Activated CD8-positive, alpha-beta memory T cell treated with anti-CD3 and anti-CD28 coated beads, Interleukin-2, amount 50 U/mL, for 48 hours (primary cell): ENCODE results near the gene DLGAP4.

ENCODE experiments used
- DNase-seq: peaks from one replicate; pipeline ENCODE4 v3.0.0-alpha.2; 2020

DLGAP4 gene

GRCh38 chr20:36305602-36306551, at the start of gene DLGAP4:
Gene DLGAP4 (plus strand): TSS chr20:36306339. CDS start chr20:36431718, 125,379 bp downstream.
- no peak for DNase-seq

GRCh38 chr20:36259177-36260061, 46.7 kb upstream of the DLGAP4 start:
- no peak for DNase-seq

GRCh38 chr20:36260316-36260715, 45.8 kb upstream of the DLGAP4 start:
- no peak for DNase-seq

- DNase-seq: no peak
Measured at GRCh38 chr20:36261389-36262105, 44.6 kb upstream of the DLGAP4 start.

GRCh38 chr20:36262440-36262839, 43.7 kb upstream of the DLGAP4 start:
- no peak for DNase-seq

- peak; percentile 23 for DNase-seq
Measured at GRCh38 chr20:36264426-36265246, 41.5 kb upstream of the DLGAP4 start.

- DNase-seq: peak; percentile 26
Measured at GRCh38 chr20:36266189-36266588, 40.0 kb upstream of the DLGAP4 start.

GRCh38 chr20:36267605-36268381, 38.3 kb upstream of the DLGAP4 start:
- no peak for DNase-seq

GRCh38 chr20:36268440-36269342, 37.4 kb upstream of the DLGAP4 start:
- no peak for DNase-seq

GRCh38 chr20:36269507-36269906, 36.6 kb upstream of the DLGAP4 start:
- no peak for DNase-seq

GRCh38 chr20:36270744-36271638, 35.1 kb upstream of the DLGAP4 start:
- DNase-seq: no peak

GRCh38 chr20:36271639-36272546, 34.2 kb upstream of the DLGAP4 start:
- no peak for DNase-seq

- DNase-seq: no peak
Measured at GRCh38 chr20:36272547-36273220, 33.5 kb upstream of the DLGAP4 start.

- no peak for DNase-seq
Measured at GRCh38 chr20:36273414-36274180, 32.5 kb upstream of the DLGAP4 start.

- DNase-seq: no peak
Measured at GRCh38 chr20:36274181-36274841, 31.8 kb upstream of the DLGAP4 start.

GRCh38 chr20:36275011-36275410, 31.1 kb upstream of the DLGAP4 start:
- DNase-seq: no peak
